NCI-H128 (cell line): ENCODE data around the gene GAL.
"Not testable (repeated sequence)": the region's sequence is repeated elsewhere in the genome, so short reads cannot be mapped to it uniquely, and the experiment has no call there.

Source experiments
- DNase-seq: peaks from one replicate; lab custom pipeline; 2025; ENCODE audit not compliant: unreplicated experiment; lab: John Stamatoyannopoulos, UW

GAL gene, protein sequence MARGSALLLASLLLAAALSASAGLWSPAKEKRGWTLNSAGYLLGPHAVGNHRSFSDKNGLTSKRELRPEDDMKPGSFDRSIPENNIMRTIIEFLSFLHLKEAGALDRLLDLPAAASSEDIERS

GRCh38 chr11:68684385-68685356, at the start of gene GAL:
GAL (plus strand) TSS chr11:68684544; CDS start chr11:68684924, 380 bp downstream.
- no peak for DNase-seq

- DNase-seq = not testable (repeated sequence)
Observed at GRCh38 chr11:68634606-68635005, 49.7 kb upstream of the GAL start.

GRCh38 chr11:68635172-68635571, 49.2 kb upstream of the GAL start:
- DNase-seq = not testable (repeated sequence)

DNA sequence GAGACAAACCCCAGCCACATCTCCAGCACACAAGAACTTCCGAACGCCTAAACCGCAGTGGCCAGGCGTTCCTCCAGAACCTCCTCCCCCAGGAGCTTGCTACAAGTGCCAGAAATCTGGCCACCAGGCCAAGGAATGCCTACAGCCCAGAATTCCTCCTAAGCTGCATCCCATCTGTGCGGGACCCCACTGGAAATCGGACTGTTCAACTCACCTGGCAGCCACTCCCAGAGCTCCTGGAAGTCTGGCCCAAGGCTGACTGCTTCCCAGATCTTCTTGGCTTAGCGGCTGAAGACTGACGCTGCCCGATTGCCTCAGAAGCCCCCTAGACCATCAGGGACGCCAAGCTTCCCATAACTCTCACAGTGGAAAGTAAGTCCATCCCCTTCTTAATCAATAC, 48.5 kb upstream of the GAL start:
- DNase-seq = not testable (repeated sequence)

GRCh38 chr11:68639322-68639721, 45.0 kb upstream of the GAL start:
- DNase-seq = not testable (repeated sequence)

- DNase-seq = no peak
Observed at GRCh38 chr11:68641880-68642279, 42.5 kb upstream of the GAL start.

DNA sequence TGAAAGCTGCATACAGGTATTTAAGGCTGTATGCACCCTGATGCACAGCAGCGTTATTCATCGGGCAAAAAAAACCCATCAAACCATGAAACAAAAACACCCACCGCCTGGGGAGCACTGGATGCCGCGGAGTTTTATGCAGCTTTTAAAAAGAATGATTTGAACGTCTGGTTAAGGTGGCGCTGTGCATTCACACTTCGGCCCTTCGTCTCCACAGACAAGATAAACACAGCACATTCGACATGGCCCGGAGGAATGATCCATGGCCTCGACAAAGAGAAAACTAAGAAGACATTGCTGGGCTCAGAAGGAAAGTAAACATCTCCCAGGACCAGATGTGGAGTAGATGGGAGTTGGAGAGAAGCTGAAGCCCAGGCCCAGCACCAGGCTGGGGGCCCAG, 40.8 kb upstream of the GAL start:
- DNase-seq = no peak

- DNase-seq = no peak
Observed at GRCh38 chr11:68646832-68647231, 37.5 kb upstream of the GAL start.

GRCh38 chr11:68649851-68650555, 34.3 kb upstream of the GAL start:
- DNase-seq = no peak

DNA sequence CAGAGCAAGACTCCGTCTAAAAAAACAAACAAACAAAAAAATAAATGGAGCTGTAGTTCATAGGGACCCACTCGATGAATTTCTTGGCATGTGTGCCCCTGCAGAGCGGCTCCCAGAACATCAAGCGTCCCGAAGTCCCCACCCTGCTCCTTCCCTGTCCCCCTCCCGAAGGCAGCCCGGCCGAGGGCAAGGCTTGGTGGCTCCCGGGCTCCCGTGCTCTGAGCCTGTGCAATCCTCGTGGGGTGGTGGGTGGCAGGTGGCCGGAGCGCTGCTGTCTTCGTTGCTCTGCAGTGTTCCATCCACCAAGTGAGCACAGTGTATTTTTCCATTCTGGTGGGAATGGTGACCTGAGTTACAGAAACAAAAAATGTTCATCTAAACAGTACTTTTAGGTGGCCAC, 33.5 kb upstream of the GAL start:
- DNase-seq = no peak

DNA sequence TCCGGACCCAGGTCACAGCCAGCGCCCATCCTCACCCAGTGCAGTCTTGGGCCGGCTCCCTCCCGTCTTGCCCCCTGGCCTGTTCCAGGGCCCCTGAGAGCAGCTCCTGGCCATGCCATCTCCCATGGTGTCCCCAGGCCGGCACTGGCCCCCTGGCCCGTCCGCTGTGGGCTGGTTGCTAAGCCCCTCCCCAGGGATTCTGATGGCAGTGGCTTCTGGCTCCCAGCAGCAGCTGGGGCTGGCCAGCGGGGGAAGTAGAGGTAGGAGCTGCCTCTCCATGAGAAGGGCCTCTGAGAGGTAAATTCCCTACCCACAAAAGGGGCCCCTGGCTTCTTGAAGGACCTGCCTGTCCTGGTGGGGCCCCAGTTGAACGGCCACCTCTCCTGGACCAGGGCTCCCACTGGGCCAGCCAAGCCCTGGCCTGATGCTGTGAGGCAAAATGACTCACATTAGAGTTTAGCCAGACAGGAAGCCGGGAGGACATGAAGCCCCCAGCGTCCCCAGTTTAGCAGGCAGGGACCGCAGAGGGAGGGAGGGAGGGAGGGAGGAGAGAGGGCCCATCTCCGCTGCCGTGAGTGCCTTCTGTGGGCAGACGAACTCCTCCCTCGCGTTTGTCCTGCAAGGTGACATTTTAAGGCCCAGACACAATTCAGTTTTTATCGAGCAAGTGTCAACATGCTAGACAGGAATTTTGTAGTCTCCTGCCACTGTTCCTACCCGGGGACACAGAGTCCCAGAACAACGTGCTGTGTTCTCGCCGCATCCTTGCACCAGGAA, 32.9 kb upstream of the GAL start:
- DNase-seq = no peak

GRCh38 chr11:68651985-68652682, 32.2 kb upstream of the GAL start:
- DNase-seq = no peak

DNA sequence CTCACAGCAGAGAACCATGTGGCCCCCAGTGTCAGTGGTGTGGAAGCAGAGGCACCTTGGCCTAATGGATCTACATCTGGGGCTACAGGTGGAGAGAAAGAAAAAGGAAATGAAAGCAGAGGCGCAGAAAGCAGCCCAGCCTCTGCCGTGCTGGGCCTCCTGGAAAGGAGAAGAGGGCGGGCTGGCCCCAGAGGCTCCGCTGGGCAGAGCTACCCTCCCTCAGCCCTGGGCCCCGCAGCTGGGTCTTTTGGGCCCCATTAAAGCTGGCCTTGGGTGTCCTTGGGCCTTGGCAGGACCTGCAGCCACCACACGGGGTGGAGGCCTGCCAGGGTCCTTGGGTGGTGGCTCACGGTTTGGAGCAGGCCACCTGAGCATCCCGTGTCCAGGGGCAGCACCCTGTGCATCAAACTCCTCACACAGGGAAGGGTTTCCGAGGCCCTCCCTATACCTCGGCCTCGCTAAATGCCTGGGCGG, 31.6 kb upstream of the GAL start:
- DNase-seq = no peak

GRCh38 chr11:68653486-68654430, 30.6 kb upstream of the GAL start:
- no peak for DNase-seq

DNA sequence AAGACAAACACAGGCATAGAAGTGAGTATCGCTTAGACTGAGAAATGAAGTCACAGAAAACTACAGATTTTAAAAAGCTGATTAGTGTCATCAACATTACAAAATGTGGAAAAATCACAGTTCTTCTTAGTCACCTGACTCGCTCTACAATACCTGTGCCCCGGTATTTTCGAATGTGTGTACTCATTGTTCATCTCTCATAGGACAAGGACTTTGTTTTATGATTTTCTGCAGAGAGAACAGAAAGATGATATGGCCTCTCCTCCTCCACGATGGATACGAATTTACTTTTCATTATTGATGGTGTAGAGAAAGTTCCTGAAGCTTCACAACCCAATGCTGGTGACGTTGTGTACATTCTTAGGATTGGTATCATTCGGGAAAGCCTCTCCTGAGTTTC, 29.4 kb upstream of the GAL start:
- DNase-seq = no peak

DNA sequence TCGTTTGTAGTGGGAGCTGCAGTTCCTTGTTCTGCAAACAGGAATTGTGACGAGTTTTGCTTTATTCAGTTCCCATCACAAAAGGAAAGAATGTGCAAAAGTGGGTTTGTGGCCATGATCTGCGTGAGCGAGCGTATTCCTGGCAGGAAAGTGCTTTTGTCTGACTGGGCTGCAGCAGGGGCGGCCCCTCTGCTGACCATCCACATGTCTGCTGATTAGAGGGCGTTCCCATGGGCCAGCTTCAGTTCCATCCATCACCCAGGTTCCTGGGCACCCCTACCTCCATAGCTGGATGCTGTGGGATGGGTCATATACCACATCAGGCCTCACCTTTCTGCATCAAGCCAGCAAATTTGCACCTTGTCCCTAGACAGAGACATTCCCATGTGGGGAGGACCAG, 28.9 kb upstream of the GAL start:
- DNase-seq = no peak

GRCh38 chr11:68655806-68656205, 28.5 kb upstream of the GAL start:
- DNase-seq = no peak

GRCh38 chr11:68657021-68657780, 27.1 kb upstream of the GAL start:
- DNase-seq = no peak

- no peak for DNase-seq
Observed at GRCh38 chr11:68658097-68658496, 26.2 kb upstream of the GAL start.
